ENCODE measurements around the gene SLC22A5. TPM values are rescaled to one million over a fixed set of nuclear protein-coding genes. Genes with fewer than 3 reads are reported as not detected.

The SLC22A5 gene
- total and polyA plus RNA-seq, 2 of the 8 experiments (the other 6 are each of a cell fraction or from before 2014, with no cell fraction given), result 4.0 to 9.0 TPM

GRCh38 chr5:132387640-132388117, 18.2 kb downstream of the SLC22A5 start:
- Histone ChIP-seq H4K8ac (ENCODE audit: extremely low read depth, insufficient read depth, low read length) (no peak overlapping the region), H4K5ac (ENCODE audit: insufficient read length, low read depth, low read length) (no peak overlapping the region), H3K36me3 (ENCODE audit: control insufficient read depth in 2 of 4, insufficient read depth in 4 of 4, low read length in 3 of 4) (no peaks in the 10 kb centered on the region), H3K4me2 (ENCODE audit: insufficient read depth in 1 of 2, low read depth in 2 of 2, low read length in 2 of 2) (no peak overlapping the region), H3K23me2 (ENCODE audit: low read depth, low read length) (no peaks in the 10 kb centered on the region), H3K27me3 (replicated peaks in 1 of 4; ENCODE audit: control insufficient read depth in 3 of 4, extremely low read depth in 1 of 4, insufficient read depth in 3 of 4, low read length in 3 of 4) (no peaks in the 10 kb centered on the region), H2BK20ac (ENCODE audit: low read length) (no peak overlapping the region), H4K91ac (replicated peaks; ENCODE audit: insufficient read length, low read length) (no peak overlapping the region), H3K14ac (ENCODE audit: insufficient read length) (no peak overlapping the region), H3K9ac (replicated peaks in 1 of 4; ENCODE audit: extremely low read depth in 1 of 4, low read depth in 3 of 4, low read length in 3 of 4) (no peak overlapping the region), H3K9me3 (ENCODE audit: insufficient read depth in 2 of 2, low read depth in 1 of 2, low read length in 1 of 2) (no peaks in the 10 kb centered on the region), H3K4me3 (ENCODE audit: extremely low read depth in 1 of 4, insufficient read depth in 2 of 4, low read depth in 3 of 4, low read length in 4 of 4) (no peak overlapping the region), H4K20me1 (replicated peaks in 1 of 2; ENCODE audit: control insufficient read depth in 1 of 2, insufficient read depth in 2 of 2, low read length in 2 of 2) (peaks cover 0 to 3% of the 10 kb centered on the region in 2 experiments), H3K4ac (replicated peaks; ENCODE audit: insufficient read length, low read depth, low read length) (no peak overlapping the region), H3K23ac (ENCODE audit: insufficient read length) (no peak overlapping the region), H2BK5ac (ENCODE audit: low read depth, low read length) (no peak overlapping the region), H2BK120ac (replicated peaks; ENCODE audit: low read depth, low read length) (no peak overlapping the region), H3K79me1 (ENCODE audit: low read depth, low read length) (no peaks in the 10 kb centered on the region), H2AK5ac (ENCODE audit: low read depth, low read length) (no peak overlapping the region), H2BK15ac (ENCODE audit: low read length) (no peak overlapping the region), H2BK12ac (ENCODE audit: low read depth, low read length) (no peak overlapping the region), H3K27ac (ENCODE audit: low read depth, low read length) (no peak overlapping the region), H3K56ac (replicated peaks; ENCODE audit: insufficient read length, low read depth, low read length) (no peak overlapping the region), H2AFZ (ENCODE audit: low read length) (no peak overlapping the region), H3K4me1 (replicated peaks in 1 of 4; ENCODE audit: control insufficient read depth in 3 of 4, insufficient read depth in 4 of 4, low read length in 3 of 4) (peaks cover 0 to 9% (median 3%) of the 10 kb centered on the region in 4 experiments; a peak in 4 of 7 replicates), H3K18ac (ENCODE audit: extremely low read depth, low read length) (no peak overlapping the region), H3K79me2 (ENCODE audit: control insufficient read depth in 1 of 2, insufficient read depth in 2 of 2, low read length in 2 of 2) (no peaks in the 10 kb centered on the region)
- WGBS, 2 experiments (ENCODE audit: extremely low coverage in 1 of 2, insufficient coverage in 1 of 2, insufficient read length in 1 of 2, insufficient replicate concordance in 2 of 2, low coverage in 1 of 2, low lambda C conversion rate in 2 of 2, missing lambda C conversion rate in 1 of 2), result 82% methylated on average over 4 of the region's 4 CpGs; no CpG with 5 or more reads in 1 of the 2 experiments
- TF ChIP-seq HDAC2 (IDR thresholded peaks at IDR 0.05; ENCODE audit: borderline replicate concordance in 1 of 2, low read depth in 2 of 2, low read length in 2 of 2) (no peak), ATF2 (IDR thresholded peaks at IDR 0.05; ENCODE audit: low read length) (no peak), ATF3 (IDR thresholded peaks at IDR 0.05; ENCODE audit: insufficient read depth, low read depth, low read length) (no peak), FOSL1 (IDR thresholded peaks at IDR 0.05; ENCODE audit: insufficient read depth, low read depth, low read length) (no peak), BRCA1 (IDR thresholded peaks at IDR 0.05; ENCODE audit: low read depth, low read length) (no peak), EGR1 (IDR thresholded peaks at IDR 0.05; ENCODE audit: borderline replicate concordance, low read depth, low read length) (no peak), SRF (IDR thresholded peaks at IDR 0.05; ENCODE audit: low read depth, low read length) (no peak), GTF2F1 (IDR thresholded peaks at IDR 0.05; ENCODE audit: borderline replicate concordance, low read depth, low read length) (no peak), TBP (IDR thresholded peaks at IDR 0.05; ENCODE audit: low read depth, low read length) (no peak), NANOG (IDR thresholded peaks at IDR 0.05; ENCODE audit: insufficient read depth, low read depth, low read length, poor library complexity, severe bottlenecking) (no peak)
- DNase-seq (ENCODE audit: low read depth in 1 of 2, low spot score in 2 of 2) (no peak), FAIRE-seq (no peak)
- POLR2A ChIA-PET (ENCODE audit: partially characterized antibody), result interaction anchor here (0.9 to 1.9 kb wide), 4 partner anchors 23 to 114 kb away, joined by 3 to 9 read pairs (median 4); partner anchors contain the start of gene IRF1
- CTCF ChIA-PET (ENCODE audit: partially characterized antibody), result interaction anchor here (0.9 to 16.4 kb wide), 15 partner anchors 9 to 152 kb away, joined by 3 to 353 read pairs (median 12); partner anchors contain the start of gene IRF1

All from H1 (cell line).